Skeletal muscle tissue (tissue), 4 donors: ENCODE results near the gene GATC. TPM values are rescaled to one million over a fixed set of nuclear protein-coding genes. Genes with fewer than 3 reads are reported as not detected.

Experiments used
- H3K27ac ChIP-seq: one replicate; pipeline ENCODE4 v1.7.0; 2013; ENCODE audit warnings: mild to moderate bottlenecking, low read depth, low read length, inconsistent platforms
- H3K27me3 ChIP-seq, 3 donors: one replicate each; pipeline ENCODE4 v1.7.0; 2013; ENCODE audit warnings: low read length in 3 of 3; ENCODE audit not compliant: control insufficient read depth in 3 of 3, insufficient read depth in 3 of 3
- H3K36me3 ChIP-seq, 3 donors: one replicate each; pipeline ENCODE4 v1.7.0; 2013; ENCODE audit warnings: low read length in 3 of 3; ENCODE audit not compliant: control insufficient read depth in 3 of 3, insufficient read depth in 3 of 3
- H3K4me1 ChIP-seq, 3 donors: one replicate each; pipeline ENCODE4 v1.7.0; 2013; ENCODE audit warnings: low read length in 3 of 3, mild to moderate bottlenecking in 3 of 3; ENCODE audit not compliant: control insufficient read depth in 3 of 3, insufficient read depth in 3 of 3
- H3K4me3 ChIP-seq, 3 donors: one replicate each; pipeline ENCODE4 v1.7.0; 2013; ENCODE audit warnings: low read length in 3 of 3
- H3K9ac ChIP-seq, 3 donors: one replicate each; pipeline ENCODE4 v1.7.0; 2013; ENCODE audit warnings: low read length in 3 of 3, mild to moderate bottlenecking in 3 of 3, moderate library complexity in 2 of 3, low read depth in 1 of 3
- H3K9me3 ChIP-seq, 3 donors: one replicate each; pipeline ENCODE4 v1.7.0; 2013; ENCODE audit warnings: low read length in 3 of 3; ENCODE audit not compliant: control insufficient read depth in 3 of 3
- total RNA-seq: library from RNA; depleted of rRNA; stranded (reverse); fragments of >200 nt; gene quantifications from one replicate; pipeline ENCODE4 v1.2.3, GENCODE V29; 2014
- donor health status: Osteomylitis.

Gene GATC
- total RNA-seq, 1 donor from 2014 or later: 9.9 TPM

GRCh38 chr12:120453977-120454376 lies 7.7 kb downstream of the GATC start:
- Histone ChIP-seq H3K4me3 (no peak overlapping the region), H3K27me3 (no peaks in the 10 kb centered on the region), H3K9ac (no peak overlapping the region), H3K27ac (no peak overlapping the region), H3K4me1 (no peaks in the 10 kb centered on the region), H3K9me3 (no peaks in the 10 kb centered on the region), H3K36me3 (peaks cover 22 to 35% (median 35%) of the 10 kb centered on the region in 3 donors)

- no peaks in the 10 kb centered on the region for H3K9me3 ChIP-seq
- no peak overlapping the region for H3K27ac ChIP-seq
- no peaks in the 10 kb centered on the region for H3K27me3 ChIP-seq
- H3K4me1 ChIP-seq: no peaks in the 10 kb centered on the region
- no peak overlapping the region for H3K9ac ChIP-seq
- no peak overlapping the region for H3K4me3 ChIP-seq
- H3K36me3 ChIP-seq: peaks cover 28 to 44% (median 42%) of the 10 kb centered on the region in 3 donors
Observed at GRCh38 chr12:120455302-120455701, 9.1 kb downstream of the GATC start.

GRCh38 chr12:120457133-120457532 lies 10.9 kb downstream of the GATC start:
- no peaks in the 10 kb centered on the region for H3K27me3 ChIP-seq
- H3K36me3 ChIP-seq: peaks cover 35 to 54% (median 52%) of the 10 kb centered on the region in 3 donors
- H3K4me3 ChIP-seq: no peak overlapping the region
- no peaks in the 10 kb centered on the region for H3K9me3 ChIP-seq
- no peak overlapping the region for H3K9ac ChIP-seq
- no peak overlapping the region for H3K27ac ChIP-seq
- H3K4me1 ChIP-seq: no peaks in the 10 kb centered on the region

GRCh38 chr12:120460157-120460556 lies 13.9 kb downstream of the GATC start:
- no peaks in the 10 kb centered on the region for H3K27me3 ChIP-seq
- no peaks in the 10 kb centered on the region for H3K4me1 ChIP-seq
- H3K36me3 ChIP-seq: peaks cover 46 to 77% (median 75%) of the 10 kb centered on the region in 3 donors
- no peak overlapping the region for H3K9ac ChIP-seq
- no peak overlapping the region for H3K4me3 ChIP-seq
- H3K27ac ChIP-seq: no peak overlapping the region
- H3K9me3 ChIP-seq: no peaks in the 10 kb centered on the region

GRCh38 chr12:120462099-120462640 lies 15.9 kb downstream of the GATC start:
- Histone ChIP-seq H3K4me1 (peaks cover 3 to 4% (median 4%) of the 10 kb centered on the region in 3 donors), H3K27me3 (no peaks in the 10 kb centered on the region), H3K9me3 (no peaks in the 10 kb centered on the region), H3K9ac (no peak overlapping the region), H3K27ac (no peak overlapping the region), H3K4me3 (no peak overlapping the region), H3K36me3 (peaks cover 34 to 80% (median 70%) of the 10 kb centered on the region in 3 donors)

GRCh38 chr12:120463712-120464111 lies 17.5 kb downstream of the GATC start:
- no peak overlapping the region for H3K27ac ChIP-seq
- H3K9me3 ChIP-seq: no peaks in the 10 kb centered on the region
- H3K9ac ChIP-seq: no peak overlapping the region
- peaks cover 11 to 17% (median 13%) of the 10 kb centered on the region in 3 donors for H3K4me1 ChIP-seq
- no peak overlapping the region for H3K4me3 ChIP-seq
- peaks cover 30 to 70% (median 65%) of the 10 kb centered on the region in 3 donors for H3K36me3 ChIP-seq
- no peaks in the 10 kb centered on the region for H3K27me3 ChIP-seq

GRCh38 chr12:120465756-120466155 lies 19.5 kb downstream of the GATC start:
- Histone ChIP-seq H3K9me3 (no peaks in the 10 kb centered on the region), H3K36me3 (peaks cover 25 to 55% (median 52%) of the 10 kb centered on the region in 3 donors), H3K9ac (no peak overlapping the region), H3K4me1 (peaks cover 17 to 23% (median 19%) of the 10 kb centered on the region in 3 donors), H3K4me3 (no peak overlapping the region), H3K27ac (no peak overlapping the region), H3K27me3 (no peaks in the 10 kb centered on the region)

- no peaks in the 10 kb centered on the region for H3K27me3 ChIP-seq
- no peaks in the 10 kb centered on the region for H3K9me3 ChIP-seq
- H3K27ac ChIP-seq: no peak overlapping the region
- H3K4me3 ChIP-seq: no peak overlapping the region
- peak overlapping the region in 1 of 3 donors; percentile 33 for H3K9ac ChIP-seq
- peaks cover 17 to 23% (median 19%) of the 10 kb centered on the region in 3 donors for H3K4me1 ChIP-seq
- peaks cover 21 to 47% (median 45%) of the 10 kb centered on the region in 3 donors for H3K36me3 ChIP-seq
Observed at GRCh38 chr12:120466560-120467315, 20.5 kb downstream of the GATC start.

GRCh38 chr12:120467439-120467838 lies 21.2 kb downstream of the GATC start:
- H3K4me1 ChIP-seq: peaks cover 17 to 23% (median 19%) of the 10 kb centered on the region in 3 donors
- H3K27me3 ChIP-seq: no peaks in the 10 kb centered on the region
- H3K27ac ChIP-seq: no peak overlapping the region
- no peak overlapping the region for H3K4me3 ChIP-seq
- no peaks in the 10 kb centered on the region for H3K9me3 ChIP-seq
- H3K9ac ChIP-seq: no peak overlapping the region
- peaks cover 16 to 41% (median 38%) of the 10 kb centered on the region in 3 donors for H3K36me3 ChIP-seq

GRCh38 chr12:120468325-120468820 lies 22.1 kb downstream of the GATC start:
- Histone ChIP-seq H3K9me3 (no peaks in the 10 kb centered on the region), H3K9ac (peak overlapping the region; percentile 73 to 93 (median 86)), H3K27me3 (no peaks in the 10 kb centered on the region), H3K4me3 (peak overlapping the region; percentile 74 to 96 (median 91)), H3K27ac (peak overlapping the region; percentile 80), H3K36me3 (peaks cover 7 to 32% (median 29%) of the 10 kb centered on the region in 3 donors), H3K4me1 (peaks cover 17 to 23% (median 19%) of the 10 kb centered on the region in 3 donors)
